GM12878 (cell line): Measurements from ENCODE around the gene HES7. TPM values are rescaled to one million over a fixed set of nuclear protein-coding genes. Genes with fewer than 3 reads are reported as not detected.

Source experiments
- ATAC-seq: fragments of 200-7000 bp; cut with Tn5 transposase; 3 replicates; pipeline ENCODE4 v1.9.1; 2020; ENCODE audit warnings: mild to moderate bottlenecking, moderate library complexity
- BruUV-seq: library from RNA; stranded (reverse); fragments of 400-500 nt; replicated peaks from 2 replicates; lab custom pipeline; 2021; lab: Mats Ljungman, UMichigan
- CTCF ChIA-PET: fragments of 300-600 bp; sonication (Branson Sonifier 250); formaldehyde crosslinking; extraction: SDS; loops from one replicate; lab custom pipeline; 2021; ENCODE audit warnings: inconsistent platforms; lab: Yijun Ruan, JAX
- POLR2A ChIA-PET: fragments of 350-600 bp; formaldehyde crosslinking; extraction: SDS; loops from one replicate; lab custom pipeline; 2021; ENCODE audit warnings: inconsistent platforms; lab: Charles Lee
- RAD21 ChIA-PET: fragments of 300-600 bp; sonication (Branson Sonifier 250); formaldehyde crosslinking; loops from one replicate; lab custom pipeline; 2023; ENCODE audit warnings: antibody characterized with exemption; ENCODE audit not compliant: unreplicated experiment; lab: Charles Lee
- SMC1A ChIA-PET: fragments of 300-600 bp; sonication (Branson Sonifier 250); formaldehyde crosslinking; loops from one replicate; lab custom pipeline; 2023; ENCODE audit not compliant: unreplicated experiment, uncharacterized antibody; lab: Charles Lee
- DNase-seq: peaks from one replicate; pipeline ENCODE4 v3.0.0-alpha.2; 2011; ENCODE audit warnings: low read depth, low spot score
- FAIRE-seq: peaks from 3 replicates; lab custom pipeline; 2011; peaks lifted over from hg19 to GRCh38; lab: Jason Lieb, UNC
- H2AFZ ChIP-seq: 2 replicates; pipeline ENCODE4 v1.6.0; 2011; ENCODE audit warnings: low read depth, low read length, control low read depth; ENCODE audit not compliant: control insufficient read depth
- H3K27ac ChIP-seq: 2 replicates; pipeline ENCODE4 v1.5.1; 2011; ENCODE audit warnings: control low read depth; ENCODE audit not compliant: control insufficient read depth, insufficient read depth
- H3K27me3 ChIP-seq, 2 experiments: replicated peaks in 1 of 2; 2 replicates each; pipeline versions ENCODE4 v1.6.0 to v1.6.1; 2011; ENCODE audit warnings: low read length in 1 of 2; ENCODE audit not compliant: control insufficient read depth in 2 of 2, insufficient read depth in 2 of 2
- H3K36me3 ChIP-seq, 2 experiments: 2 replicates each; pipeline ENCODE4 v1.5.1; 2011; ENCODE audit warnings: low read length in 1 of 2; ENCODE audit not compliant: control insufficient read depth in 2 of 2, insufficient read depth in 2 of 2
- H3K4me1 ChIP-seq: 2 replicates; pipeline ENCODE4 v1.6.1; 2011; ENCODE audit warnings: mild to moderate bottlenecking, low read length, moderate library complexity, mixed read lengths; ENCODE audit not compliant: control insufficient read depth, insufficient read depth
- H3K4me2 ChIP-seq: 2 replicates; pipeline ENCODE4 v1.6.0; 2011; ENCODE audit warnings: control low read depth; ENCODE audit not compliant: control insufficient read depth, insufficient read depth
- H3K4me3 ChIP-seq: fragments of 200-600 bp; sonication (generic); 2 replicates; pipeline ENCODE4 v1.5.1; 2016
- H3K79me2 ChIP-seq: 2 replicates; pipeline ENCODE4 v1.6.0; 2011; ENCODE audit warnings: low read length; ENCODE audit not compliant: control insufficient read depth, insufficient read depth
- H3K9ac ChIP-seq: 2 replicates; pipeline ENCODE4 v1.8.0; 2011; ENCODE audit warnings: low read length, control low read depth, mixed read lengths; ENCODE audit not compliant: control insufficient read depth, insufficient read depth
- H3K9me3 ChIP-seq: replicated peaks from 3 replicates; pipeline ENCODE4 v1.5.1; 2011; ENCODE audit warnings: mild to moderate bottlenecking, low read length; ENCODE audit not compliant: control insufficient read depth, insufficient read depth
- H4K20me1 ChIP-seq: 2 replicates; pipeline ENCODE4 v1.6.0; 2011; ENCODE audit not compliant: control insufficient read depth, insufficient read depth
- BRCA1 ChIP-seq: IDR thresholded peaks from 2 replicates; pipeline ENCODE4 v1.6.1; 2011; ENCODE audit warnings: low read depth, low read length, improper control_type of control experiment
- CHD2 ChIP-seq: IDR thresholded peaks from 2 replicates; pipeline ENCODE4 v1.6.1; 2011; ENCODE audit warnings: low read depth, low read length, improper control_type of control experiment, borderline replicate concordance
- CUX1 ChIP-seq: IDR thresholded peaks from 2 replicates; pipeline ENCODE4 v1.6.1; 2012; ENCODE audit warnings: improper control_type of control experiment, low read depth, low read length; ENCODE audit not compliant: insufficient replicate concordance
- DPF2 ChIP-seq: fragments of 450-650 bp; IDR thresholded peaks from 2 replicates; pipeline ENCODE4 v1.6.1; 2017; ENCODE audit warnings: mild to moderate bottlenecking
- IKZF1 ChIP-seq: fragments of 450-650 bp; conservative IDR thresholded peaks from 2 replicates; pipeline ENCODE4 v1.6.1; 2017; ENCODE audit warnings: antibody characterized with exemption, mild to moderate bottlenecking
- KAT2A ChIP-seq: conservative IDR thresholded peaks from 2 replicates; pipeline ENCODE4 v1.6.1; 2011; ENCODE audit warnings: low read depth, low read length; ENCODE audit not compliant: control insufficient read depth
- LARP7 ChIP-seq: fragments of 450-650 bp; IDR thresholded peaks from 2 replicates; pipeline ENCODE4 v1.6.1; 2017; ENCODE audit warnings: mild to moderate bottlenecking
- MTA3 ChIP-seq: IDR thresholded peaks from 2 replicates; pipeline ENCODE4 v1.6.1; 2012; ENCODE audit warnings: low read length, inconsistent platforms, borderline replicate concordance
- MYB ChIP-seq: fragments of 150-350 bp; IDR thresholded peaks from 2 replicates; pipeline ENCODE4 v1.6.1; 2014; ENCODE audit warnings: mild to moderate bottlenecking, low read depth, low read length, borderline replicate concordance
- NFIC ChIP-seq: IDR thresholded peaks from 2 replicates; pipeline ENCODE4 v1.6.1; 2012; ENCODE audit warnings: low read depth, mild to moderate bottlenecking, inconsistent platforms, low read length, moderate library complexity
- NFYB ChIP-seq: IDR thresholded peaks from 2 replicates; pipeline ENCODE4 v1.6.1; 2011; ENCODE audit warnings: low read depth, mild to moderate bottlenecking, low read length, improper control_type of control experiment, moderate library complexity; ENCODE audit not compliant: insufficient read depth
- PAX8 ChIP-seq: fragments of 450-650 bp; IDR thresholded peaks from 2 replicates; pipeline ENCODE4 v1.6.1; 2017; ENCODE audit warnings: mild to moderate bottlenecking, moderate library complexity
- RB1 ChIP-seq: fragments of 450-650 bp; formaldehyde crosslinking; IDR thresholded peaks from 2 replicates; pipeline ENCODE4 v1.6.1; 2017; ENCODE audit warnings: mild to moderate bottlenecking, borderline replicate concordance
- RCOR1 ChIP-seq: conservative IDR thresholded peaks from 2 replicates; pipeline ENCODE4 v1.6.1; 2012; ENCODE audit warnings: low read depth, low read length, improper control_type of control experiment
- SREBF1 ChIP-seq: IDR thresholded peaks from 2 replicates; pipeline ENCODE4 v1.6.1; 2012; ENCODE audit warnings: mild to moderate bottlenecking, low read length
- SREBF2 ChIP-seq: IDR thresholded peaks from 2 replicates; pipeline ENCODE4 v1.6.1; 2012; ENCODE audit warnings: mild to moderate bottlenecking, low read length
- TBL1XR1 ChIP-seq: IDR thresholded peaks from 2 replicates; pipeline ENCODE4 v1.6.1; 2012; ENCODE audit warnings: low read depth, low read length, improper control_type of control experiment
- ZNF217 ChIP-seq: fragments of 450-650 bp; IDR thresholded peaks from 2 replicates; pipeline ENCODE4 v1.6.1; 2017; ENCODE audit warnings: antibody characterized with exemption, mild to moderate bottlenecking
- WGBS: methylation state at CpG from one replicate; pipeline ENCODE4 v1.1.6; 2016; ENCODE audit warnings: low lambda C conversion rate; ENCODE audit not compliant: insufficient replicate concordance, insufficient coverage; ENCODE audit errors: missing lambda C conversion rate; 5-methylcytosine and 5-hydroxymethylcytosine counted together
- in situ Hi-C: fragments of 300-500 bp; cut with MboI; formaldehyde crosslinking; loops from 9 replicates; pipeline ENCODE4 v1.14.3; 2018; ENCODE audit warnings: mixed read lengths
- intact Hi-C: fragments of 100-400 bp; cut with micrococcal nuclease; formaldehyde crosslinking; loops from one replicate; pipeline ENCODE4 v1.14.2; 2022; ENCODE audit not compliant: unreplicated experiment
- polyA plus RNA-seq, 11 experiments: library from polyadenylated mRNA; depleted of rRNA in 4 of 11; unstranded in 6 of 11; stranded (reverse) in 5 of 11; fragments of >200 nt; fragmentation: Nextera tagmentation in 4 of 11; fragmentation: Illumina TruSeq in 1 of 11; extraction: Ambion mirVana in 4 of 11; extraction: Trizol in 1 of 11; gene quantifications; 1 replicate in 1 of 11; 2 replicates in 10 of 11; pipeline versions ENCODE4 v1.2.1 to v1.2.3, GENCODE V29; 2011 to 2016; ENCODE audit warnings: inconsistent platforms in 2 of 11, missing spikeins in 2 of 11, low read depth in 1 of 11
- total RNA-seq, 4 experiments: library from RNA; depleted of rRNA in 3 of 4; stranded (reverse); fragments of >200 nt in 3 of 4; fragmentation: Illumina TruSeq in 1 of 4; extraction: Trizol in 1 of 4; gene quantifications; 2 replicates each; pipeline versions ENCODE4 v1.2.1 to v1.2.3, GENCODE V29; 2013 to 2021

The HES7 gene
- total and polyA plus RNA-seq, 10 of the 15 experiments (the other 5 are each of a cell fraction or from before 2014, with no cell fraction given) = 0.07 to 1.3 (median 0.63) TPM; not detected in 4

GRCh38 chr17:8087075-8087951, 36.6 kb downstream of the HES7 start, which contains the start of gene ALOX12B (continued):
- TF ChIP-seq RB1 (no peak), PAX8 (no peak), CHD2 (no peak), CUX1 (no peak), NFIC (no peak)

- H3K27ac ChIP-seq = no peak overlapping the region
- in situ Hi-C loops = no loop called here
- H3K79me2 ChIP-seq = no peaks in the 10 kb centered on the region
- ATAC-seq = no peak
- no peak overlapping the region for H3K9ac ChIP-seq
- H2AFZ ChIP-seq = no peak overlapping the region
- peaks cover 0 to 3% of the 10 kb centered on the region in 2 experiments; a peak in 1 of 4 replicates for H3K27me3 ChIP-seq
- no peak overlapping the region for H3K4me3 ChIP-seq
- FAIRE-seq = no peak
- WGBS = 49% methylated on average over 6 of the region's 6 CpGs
- H4K20me1 ChIP-seq = no peaks in the 10 kb centered on the region
- RAD21 ChIA-PET = no interaction called here
- DNase-seq = no peak
- intact Hi-C loops = no loop called here
- POLR2A ChIA-PET = interaction anchor here (0.5 kb wide), 1 partner anchor 22 kb away, joined by 4 read pairs; no protein-coding TSS in a partner anchor
- SMC1A ChIA-PET = interaction anchor here (1.0 kb wide), 1 partner anchor 8 kb away, joined by 3 read pairs; no protein-coding TSS in a partner anchor
- no TSS peak for BruUV-seq
- CTCF ChIA-PET = interaction anchor here (1.0 to 4.2 kb wide), 7 partner anchors 8 to 35 kb away, joined by 3 to 33 read pairs (median 8); no protein-coding TSS in a partner anchor
- no peak overlapping the region for H3K4me2 ChIP-seq
- H3K9me3 ChIP-seq = no peaks in the 10 kb centered on the region
- H3K36me3 ChIP-seq = no peaks in the 10 kb centered on the region
- H3K4me1 ChIP-seq = peaks cover 2% of the 10 kb centered on the region; the same call in 1 of the 2 replicates
- TF ChIP-seq KAT2A (no peak), SREBF1 (no peak), RCOR1 (no peak), NFYB (no peak), SREBF2 (no peak), MYB (no peak), DPF2 (no peak), BRCA1 (no peak), LARP7 (no peak), TBL1XR1 (no peak), ZNF217 (no peak), IKZF1 (no peak), NFIC (no peak), MTA3 (no peak)
Observed at GRCh38 chr17:8084250-8084649, 39.7 kb downstream of the HES7 start.
